NCI-H2227 treated with DMSO at 0.1 percent for 48 hours (cell line): ENCODE results near the gene TFDP1.
A peak's percentile ranks its signal among the peaks of the same experiment; 100 is the strongest.
"Not testable (repeated sequence)": the region's sequence is repeated elsewhere in the genome, so short reads cannot be mapped to it uniquely, and the experiment has no call there.

Experiments
- DNase-seq: peaks from one replicate; lab custom pipeline; 2025; lab: John Stamatoyannopoulos, UW

The TFDP1 gene

GRCh38 chr13:113550453-113550852, 34.1 kb upstream of the TFDP1 start:
- DNase-seq = no peak

GRCh38 chr13:113551081-113552000, 33.2 kb upstream of the TFDP1 start:
- no peak for DNase-seq

- no peak for DNase-seq
These were observed 32.5 kb upstream of the TFDP1 start for GRCh38 chr13:113552079-113552478.

- no peak for DNase-seq
These were observed 31.6 kb upstream of the TFDP1 start for GRCh38 chr13:113552786-113553434.

GRCh38 chr13:113553511-113554332, 30.8 kb upstream of the TFDP1 start:
- no peak for DNase-seq

DNA sequence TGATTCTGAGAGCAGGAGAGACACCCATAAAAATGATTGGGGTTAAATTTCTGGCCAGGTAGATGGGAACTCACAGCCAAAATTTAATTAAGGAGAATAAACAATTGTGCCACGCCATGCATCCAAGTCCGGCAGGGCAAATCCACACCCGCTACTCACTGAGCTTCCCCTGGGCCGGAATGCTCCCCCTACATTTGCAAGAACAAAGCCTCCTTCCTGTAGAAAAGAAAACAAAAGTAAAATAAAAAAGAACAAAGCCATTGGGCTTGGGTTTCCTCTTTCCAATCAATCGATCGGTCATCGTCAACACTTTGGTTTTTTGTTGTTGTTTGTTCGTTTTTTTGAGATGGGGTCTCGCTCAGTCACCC, 30.2 kb upstream of the TFDP1 start:
- DNase-seq = no peak

- DNase-seq = no peak
These were observed 29.4 kb upstream of the TFDP1 start for GRCh38 chr13:113555141-113555540.

DNA sequence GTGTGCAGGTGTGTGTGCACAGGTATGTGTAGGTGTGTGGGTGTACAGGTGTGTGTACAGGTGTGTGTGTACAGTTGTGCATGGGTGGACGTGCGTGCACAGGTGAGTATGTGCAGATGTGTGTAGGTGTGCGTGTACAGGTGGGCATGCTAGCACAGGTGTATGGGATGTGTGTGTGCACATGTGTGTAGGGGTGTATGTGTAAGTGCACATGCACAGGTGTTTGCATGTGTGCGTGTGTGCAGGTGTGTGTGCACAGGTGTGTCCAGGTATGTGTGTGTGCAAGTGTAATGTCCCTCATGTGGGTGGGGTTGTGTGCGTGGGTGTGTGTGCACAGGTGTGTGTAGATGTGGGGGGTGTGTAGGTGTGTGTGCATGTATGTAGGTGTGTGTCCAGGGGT, 27.5 kb upstream of the TFDP1 start:
- DNase-seq = no peak

DNA sequence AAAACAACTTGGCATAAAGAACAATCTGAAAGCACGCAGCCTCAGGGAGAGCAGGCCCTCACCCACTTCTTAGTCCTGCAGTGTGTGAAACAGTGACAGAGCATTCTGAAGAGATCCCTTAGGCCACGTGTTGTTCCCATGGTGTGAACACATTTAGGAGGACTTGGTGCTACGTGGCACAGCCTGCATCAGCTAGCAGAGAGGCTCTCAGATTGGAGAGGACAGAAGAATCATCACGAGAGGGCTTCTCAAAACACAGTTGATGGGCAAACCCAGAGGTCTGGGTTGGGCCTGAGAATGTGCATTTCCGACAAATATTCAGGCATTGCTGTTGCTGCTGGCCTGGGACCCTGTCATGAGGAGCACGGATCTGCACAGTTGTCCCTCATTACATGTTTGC, 26.1 kb upstream of the TFDP1 start:
- DNase-seq = no peak

- DNase-seq = no peak
These were observed 25.5 kb upstream of the TFDP1 start for GRCh38 chr13:113559061-113559460.

GRCh38 chr13:113559901-113560644, 24.5 kb upstream of the TFDP1 start:
- DNase-seq = no peak

DNA sequence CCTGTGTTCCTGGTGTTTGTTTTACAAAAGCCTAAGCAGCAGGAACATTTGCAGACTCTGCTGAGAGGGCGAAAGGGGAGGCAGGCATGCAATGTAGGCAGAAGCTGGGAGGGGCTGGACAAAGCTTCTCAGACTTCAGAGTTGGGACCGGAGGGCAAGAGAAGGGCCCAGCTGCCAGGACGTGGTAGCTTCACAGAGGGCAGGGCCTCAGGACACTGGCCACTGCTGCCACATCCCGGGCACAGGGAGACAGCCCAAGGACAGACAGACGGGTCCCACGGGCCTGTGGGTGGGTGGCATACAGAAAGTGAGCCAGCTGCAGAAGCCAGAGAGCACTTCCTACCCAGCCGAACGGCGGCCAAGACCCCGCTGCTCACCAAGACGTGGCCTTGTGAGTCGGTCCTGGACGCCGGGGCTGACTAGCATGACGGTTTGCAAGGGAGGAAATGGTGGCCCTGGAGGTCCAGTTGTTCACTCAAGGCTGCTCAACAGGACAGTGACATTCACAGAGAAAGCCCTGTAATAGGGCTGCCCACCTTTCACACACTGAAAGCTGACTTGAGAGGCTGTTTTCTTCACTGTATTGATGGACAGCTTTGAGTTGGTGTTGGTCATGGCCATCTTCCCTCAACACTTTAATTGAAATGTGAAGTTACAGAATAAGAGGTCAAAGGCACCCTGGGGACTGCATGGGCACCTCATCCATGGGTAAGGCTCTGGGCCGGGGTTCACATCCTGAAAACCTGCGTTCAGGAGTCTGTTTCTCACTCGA, 23.7 kb upstream of the TFDP1 start:
- DNase-seq = no peak

- no peak for DNase-seq
These were observed 23.0 kb upstream of the TFDP1 start for GRCh38 chr13:113561417-113562084.

GRCh38 chr13:113562085-113562749, 22.3 kb upstream of the TFDP1 start:
- peak; percentile 53 for DNase-seq

DNA sequence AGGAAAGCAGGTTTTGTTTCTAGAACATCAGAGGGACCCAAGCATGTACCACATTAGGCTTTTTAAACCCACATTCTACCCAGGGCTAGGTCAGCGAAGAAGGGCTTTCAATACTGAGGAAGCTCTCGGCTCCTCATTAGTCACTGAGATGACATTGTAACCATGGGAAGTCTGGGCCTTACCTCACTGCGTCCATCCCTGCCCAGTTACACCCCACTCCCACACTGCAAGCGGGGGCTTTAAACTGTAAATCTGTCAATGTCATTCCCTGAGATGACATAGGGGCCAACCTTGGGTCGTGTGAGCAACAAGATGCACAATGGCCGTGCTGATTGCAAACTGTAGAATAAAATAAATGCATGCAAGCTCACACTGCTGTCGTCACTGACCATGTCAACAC, 21.7 kb upstream of the TFDP1 start:
- no peak for DNase-seq

- not testable (repeated sequence) for DNase-seq
These were observed 21.0 kb upstream of the TFDP1 start for GRCh38 chr13:113563511-113563910.

DNA sequence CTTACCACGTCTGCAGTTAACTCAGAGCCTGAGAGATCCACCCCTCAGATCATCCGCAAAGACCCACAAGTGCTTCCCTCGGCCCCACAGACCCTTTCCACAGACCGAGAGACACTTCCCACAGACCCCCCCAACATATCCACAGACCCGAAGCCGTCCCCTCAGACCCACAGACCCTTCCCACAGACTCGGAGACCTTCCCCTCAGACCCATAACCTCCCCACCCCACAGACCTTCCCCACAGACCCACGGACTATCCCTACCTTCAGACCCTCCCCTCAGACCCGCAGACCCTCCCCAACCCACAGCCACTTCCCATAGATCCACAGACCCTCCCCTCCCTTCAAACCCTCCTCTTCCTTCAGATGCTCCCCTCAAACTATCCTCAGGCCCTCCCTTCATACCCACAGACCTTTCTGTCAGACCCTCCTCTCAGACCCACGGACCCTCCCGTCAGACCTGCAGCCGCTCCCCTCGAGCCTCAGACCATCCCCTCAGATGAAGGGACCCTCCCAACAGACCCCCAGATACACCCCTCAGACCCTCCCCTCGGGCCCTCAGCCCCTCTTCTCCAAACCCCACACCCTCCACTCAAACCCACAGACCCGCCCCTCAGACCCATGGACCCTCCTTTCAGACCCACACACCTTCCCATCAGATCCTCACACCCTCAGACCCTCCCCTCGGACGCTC, 20.1 kb upstream of the TFDP1 start:
- DNase-seq = no peak

GRCh38 chr13:113565526-113566226, 18.9 kb upstream of the TFDP1 start:
- no peak for DNase-seq

GRCh38 chr13:113566227-113566561, 18.4 kb upstream of the TFDP1 start:
- DNase-seq = no peak
